PC-3 (cell line): ENCODE data around the gene RAET1L. TPM values are rescaled to one million over a fixed set of nuclear protein-coding genes. Genes with fewer than 3 reads are reported as not detected.

ENCODE experiments used
- ATAC-seq: fragments of 200-7000 bp; cut with Tn5 transposase; 2 replicates; pipeline ENCODE4 v1.9.1; 2020; ENCODE audit warnings: mild to moderate bottlenecking, moderate library complexity
- BruUV-seq: library from RNA; stranded (reverse); fragments of 400-500 nt; replicated peaks from 2 replicates; lab custom pipeline; 2021; lab: Mats Ljungman, UMichigan
- CTCF ChIA-PET: fragments of 300-600 bp; sonication (Branson Sonifier 250); formaldehyde crosslinking; loops from one replicate; lab custom pipeline; 2022; ENCODE audit warnings: antibody characterized with exemption; lab: Charles Lee
- POLR2A ChIA-PET: fragments of 300-600 bp; sonication (Branson Sonifier 250); formaldehyde crosslinking; loops from one replicate; lab custom pipeline; 2022; ENCODE audit warnings: antibody characterized with exemption; ENCODE audit not compliant: unreplicated experiment; lab: Charles Lee
- DNase-seq: peaks from one replicate; pipeline ENCODE4 v3.0.0-alpha.2; 2015
- H2AFZ ChIP-seq: fragments of 300-600 bp; sonication (generic); 2 replicates; pipeline ENCODE4 v1.6.0; 2016; ENCODE audit warnings: antibody characterized with exemption, low read length
- H3F3A ChIP-seq: fragments of 300-600 bp; sonication (generic); one replicate; pipeline ENCODE4 v1.6.0; 2017; ENCODE audit warnings: antibody characterized with exemption, low read length, control low read depth, mild to moderate bottlenecking; ENCODE audit not compliant: unreplicated experiment
- H3K27ac ChIP-seq: fragments of 300-600 bp; sonication (generic); 2 replicates; pipeline ENCODE4 v1.5.1; 2016; ENCODE audit warnings: mild to moderate bottlenecking, low read length
- H3K27me3 ChIP-seq: fragments of 300-600 bp; sonication (generic); 2 replicates; pipeline ENCODE4 v1.6.1; 2016; ENCODE audit warnings: low read length, mixed read lengths
- H3K36me3 ChIP-seq: fragments of 300-600 bp; sonication (generic); 2 replicates; pipeline ENCODE4 v1.6.1; 2016; ENCODE audit warnings: low read depth, mixed run types, low read length, mixed read lengths
- H3K4me1 ChIP-seq: fragments of 300-600 bp; sonication (generic); 2 replicates; pipeline ENCODE4 v1.5.1; 2016; ENCODE audit warnings: low read length; ENCODE audit not compliant: insufficient read depth
- H3K4me2 ChIP-seq: fragments of 300-600 bp; sonication (generic); 2 replicates; pipeline ENCODE4 v1.6.0; 2016; ENCODE audit warnings: low read length
- H3K4me3 ChIP-seq: fragments of 300-600 bp; sonication (generic); 2 replicates; pipeline ENCODE4 v1.5.1; 2016; ENCODE audit warnings: mild to moderate bottlenecking, low read length, mixed read lengths
- H3K79me2 ChIP-seq: fragments of 300-600 bp; sonication (generic); 2 replicates; pipeline ENCODE4 v1.6.1; 2017; ENCODE audit warnings: low read length, mixed read lengths
- H3K9ac ChIP-seq: fragments of 300-600 bp; sonication (generic); 2 replicates; pipeline ENCODE4 v1.6.0; 2016; ENCODE audit warnings: mild to moderate bottlenecking, low read length
- H3K9me2 ChIP-seq: fragments of 300-600 bp; sonication (generic); replicated peaks from 2 replicates; pipeline ENCODE4 v1.6.1; 2016; ENCODE audit warnings: mixed run types, low read length, mixed read lengths
- H3K9me3 ChIP-seq: fragments of 300-600 bp; sonication (generic); 2 replicates; pipeline ENCODE4 v1.6.1; 2016; ENCODE audit warnings: low read length, mixed read lengths
- H4K20me1 ChIP-seq: fragments of 300-600 bp; sonication (generic); 2 replicates; pipeline ENCODE4 v1.6.1; 2016; ENCODE audit warnings: low read length, mixed read lengths
- CTCF ChIP-seq: fragments of 300-600 bp; sonication (generic); conservative IDR thresholded peaks from 2 replicates; pipeline ENCODE4 v1.5.1; 2017; ENCODE audit warnings: antibody characterized with exemption, low read depth, mild to moderate bottlenecking, low read length
- EZH2 ChIP-seq: fragments of 300-600 bp; sonication (generic); IDR thresholded peaks from one replicate; pipeline ENCODE4 v1.6.1; 2017; ENCODE audit warnings: antibody characterized with exemption, mild to moderate bottlenecking, low read length; ENCODE audit not compliant: unreplicated experiment
- EZH2phosphoT487 ChIP-seq: fragments of 300-600 bp; sonication (generic); IDR thresholded peaks from 2 replicates; pipeline ENCODE4 v1.6.1; 2018; ENCODE audit warnings: mild to moderate bottlenecking, antibody characterized with exemption, low read length, borderline replicate concordance
- intact Hi-C: fragments of 100-400 bp; cut with micrococcal nuclease; formaldehyde crosslinking; loops from 2 replicates; pipeline ENCODE4 v1.9.0; 2023
- total RNA-seq: library from RNA; depleted of rRNA; stranded (reverse); fragments of >200 nt; gene quantifications from 2 replicates; pipeline ENCODE4 v1.2.3, GENCODE V29; 2014

RAET1L gene
- total RNA-seq, 1 experiment from 2014 or later, result 3.6 TPM

GRCh38 chr6:150068720-150069648, 43.7 kb upstream of the RAET1L start, which contains the start of gene ULBP3:
Gene ULBP3, minus strand, starts transcription at chr6:150069121. Its CDS starts 55 bp downstream, at chr6:150069066.
- TF ChIP-seq EZH2, result no peak
- TF ChIP-seq EZH2phosphoT487, result no peak
- TF ChIP-seq CTCF, result peak; percentile 50; the same call in 1 of the 2 replicates
- peaks cover 31% of the 10 kb centered on the region for H3K4me1 ChIP-seq
- POLR2A ChIA-PET, result interaction anchor here (0.5 to 0.7 kb wide), 2 partner anchors 241 to 1751 kb away, joined by 3 to 8 read pairs; no protein-coding TSS in a partner anchor
- no peaks in the 10 kb centered on the region; the same call in none of the 2 replicates for H3K36me3 ChIP-seq
- no peaks in the 10 kb centered on the region for H3K27me3 ChIP-seq
- BruUV-seq, result no TSS peak
- CTCF ChIA-PET, result interaction anchor here (0.6 to 0.7 kb wide), 3 partner anchors 10 to 60 kb away, joined by 3 to 4 read pairs (median 4); no protein-coding TSS in a partner anchor
- peak within 1 kb of the TSS; percentile 94 for H3K4me2 ChIP-seq
- no peaks in the 10 kb centered on the region for H3F3A ChIP-seq
- no peaks in the 10 kb centered on the region for H3K9me2 ChIP-seq
- intact Hi-C loops, result loop anchor here (2.0 kb wide), 2 partner anchors 42 to 64 kb away; no protein-coding TSS in a partner anchor
- no peaks in the 10 kb centered on the region for H4K20me1 ChIP-seq
- H3K9ac ChIP-seq, result peak within 1 kb of the TSS; percentile 85
- ATAC-seq (peak; percentile 88), DNase-seq (peak; percentile 93)
- peak within 1 kb of the TSS; percentile 53 for H3K27ac ChIP-seq
- H3K79me2 ChIP-seq, result peaks cover 13% of the 10 kb centered on the region
- H3K4me3 ChIP-seq, result peak within 1 kb of the TSS; percentile 92
- H3K9me3 ChIP-seq, result no peaks in the 10 kb centered on the region
- peak within 1 kb of the TSS; percentile 95 for H2AFZ ChIP-seq

DNA sequence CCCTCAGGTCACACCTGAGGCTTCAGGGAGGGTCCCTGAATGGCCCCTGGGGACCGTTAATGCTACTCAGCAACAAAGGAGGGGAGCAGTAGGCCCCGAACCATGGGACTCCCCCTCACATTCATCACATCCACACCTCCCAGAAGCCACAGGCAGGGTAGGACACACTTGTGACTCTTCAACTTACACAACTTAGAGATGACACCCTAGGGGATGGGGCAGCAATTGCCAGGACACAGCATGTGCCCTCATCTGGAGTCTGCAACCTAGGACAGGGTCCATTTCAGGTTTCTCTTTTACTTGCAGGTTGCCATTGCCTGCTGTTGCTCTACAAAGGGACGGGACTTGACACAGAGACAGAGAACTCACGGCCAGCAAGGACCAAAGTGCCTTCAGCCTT, 42.8 kb upstream of the RAET1L start:
- no peaks in the 10 kb centered on the region for H3K27me3 ChIP-seq
- peak overlapping the region; percentile 92 for H3K4me3 ChIP-seq
- intact Hi-C loops, result loop anchor here (2.0 kb wide), 2 partner anchors 41 to 63 kb away; no protein-coding TSS in a partner anchor
- no peaks in the 10 kb centered on the region for H4K20me1 ChIP-seq
- no peaks in the 10 kb centered on the region for H3F3A ChIP-seq
- CTCF ChIA-PET, result no interaction called here
- POLR2A ChIA-PET, result no interaction called here
- H3K4me2 ChIP-seq, result peak overlapping the region; percentile 94
- no peaks in the 10 kb centered on the region for H3K9me2 ChIP-seq
- TF ChIP-seq EZH2 (no peak), CTCF (no peak), EZH2phosphoT487 (no peak)
- no TSS peak for BruUV-seq
- ATAC-seq, result no peak
- H2AFZ ChIP-seq, result peak overlapping the region; percentile 95; the same call in 1 of the 2 replicates
- H3K79me2 ChIP-seq, result peaks cover 13% of the 10 kb centered on the region
- peak overlapping the region; percentile 85 for H3K9ac ChIP-seq
- no peaks in the 10 kb centered on the region for H3K9me3 ChIP-seq
- no peak for DNase-seq
- no peaks in the 10 kb centered on the region; the same call in none of the 2 replicates for H3K36me3 ChIP-seq
- H3K4me1 ChIP-seq, result peaks cover 31% of the 10 kb centered on the region
- no peak overlapping the region for H3K27ac ChIP-seq
